ENCODE results near the gene PCNX3. TPM values are rescaled to one million over a fixed set of nuclear protein-coding genes. Genes with fewer than 3 reads are reported as not detected.

PCNX3 gene
- polyA plus RNA-seq, 1 experiment, result 9.7 TPM

- Histone ChIP-seq H3K27ac (ENCODE audit: low read depth, low read length) (no peak overlapping the region), H3K27me3 (ENCODE audit: control insufficient read depth, insufficient read depth, low read length) (no peaks in the 10 kb centered on the region), H3K9me3 (ENCODE audit: control insufficient read depth, insufficient read depth, low read length) (peaks cover 4% of the 10 kb centered on the region; the same call in 1 of the 2 replicates), H3K4me3 (ENCODE audit: low read depth, low read length) (no peak overlapping the region)
- TF ChIP-seq CTCF (IDR thresholded peaks at IDR 0.05; ENCODE audit: low read depth, low read length), result no peak
- no peak for DNase-seq (ENCODE audit: low read depth, low spot score)
- ChIA-PET POLR2A (no interaction called here), CTCF (no interaction called here)
Measured at GRCh38 chr11:65641297-65642013, 25.9 kb downstream of the PCNX3 start.

GRCh38 chr11:65642014-65642671 is 26.6 kb downstream of the PCNX3 start:
- TF ChIP-seq CTCF (IDR thresholded peaks at IDR 0.05; ENCODE audit: low read depth, low read length), result no peak
- ChIA-PET POLR2A (interaction anchor here (1.7 kb wide), 1 partner anchor 27 kb away, joined by 5 read pairs; the partner anchor contains the start of gene PCNX3), CTCF (no interaction called here)
- Histone ChIP-seq H3K27me3 (ENCODE audit: control insufficient read depth, insufficient read depth, low read length) (no peaks in the 10 kb centered on the region), H3K9me3 (ENCODE audit: control insufficient read depth, insufficient read depth, low read length) (peaks cover 8% of the 10 kb centered on the region; the same call in 1 of the 2 replicates), H3K4me3 (ENCODE audit: low read depth, low read length) (no peak overlapping the region), H3K27ac (ENCODE audit: low read depth, low read length) (no peak overlapping the region)
- no peak for DNase-seq (ENCODE audit: low read depth, low spot score)

GRCh38 chr11:65643971-65644370 is 28.4 kb downstream of the PCNX3 start:
- ChIA-PET CTCF (interaction anchor here (1.0 kb wide), 1 partner anchor 9 kb away, joined by 3 read pairs; no protein-coding TSS in a partner anchor), POLR2A (interaction anchor here (1.5 kb wide), 1 partner anchor 19 kb away, joined by 4 read pairs; the partner anchor contains the start of gene RELA)
- DNase-seq (ENCODE audit: low read depth, low spot score), result no peak
- H3K9me3 ChIP-seq (ENCODE audit: control insufficient read depth, insufficient read depth, low read length), result peaks cover 8% of the 10 kb centered on the region; the same call in 1 of the 2 replicates
- H3K27me3 ChIP-seq (ENCODE audit: control insufficient read depth, insufficient read depth, low read length), result no peaks in the 10 kb centered on the region
- no peak overlapping the region for H3K27ac ChIP-seq (ENCODE audit: low read depth, low read length)
- TF ChIP-seq CTCF (IDR thresholded peaks at IDR 0.05; ENCODE audit: low read depth, low read length), result no peak
- H3K4me3 ChIP-seq (ENCODE audit: low read depth, low read length), result no peak overlapping the region

- Histone ChIP-seq H3K9me3 (ENCODE audit: control insufficient read depth, insufficient read depth, low read length) (peaks cover 8% of the 10 kb centered on the region; the same call in 1 of the 2 replicates), H3K4me3 (ENCODE audit: low read depth, low read length) (no peak overlapping the region), H3K27ac (ENCODE audit: low read depth, low read length) (no peak overlapping the region), H3K27me3 (ENCODE audit: control insufficient read depth, insufficient read depth, low read length) (no peaks in the 10 kb centered on the region)
- CTCF ChIA-PET, result no interaction called here
- no peak for DNase-seq (ENCODE audit: low read depth, low spot score)
- no peak for TF ChIP-seq CTCF (IDR thresholded peaks at IDR 0.05; ENCODE audit: low read depth, low read length)
- POLR2A ChIA-PET, result interaction anchor here (0.5 to 1.1 kb wide), 2 partner anchors 126 to 214 kb away, joined by 3 read pairs; no protein-coding TSS in a partner anchor
Measured at GRCh38 chr11:65644837-65645236, 29.3 kb downstream of the PCNX3 start.

- H3K27me3 ChIP-seq (ENCODE audit: control insufficient read depth, insufficient read depth, low read length), result no peaks in the 10 kb centered on the region
- H3K4me3 ChIP-seq (ENCODE audit: low read depth, low read length), result no peak overlapping the region
- TF ChIP-seq CTCF (IDR thresholded peaks at IDR 0.05; ENCODE audit: low read depth, low read length), result no peak
- POLR2A ChIA-PET, result interaction anchor here (0.7 to 1.5 kb wide), 3 partner anchors 8 to 213 kb away, joined by 3 to 4 read pairs (median 3); partner anchors contain the start of genes PCNX3 and SIPA1
- H3K27ac ChIP-seq (ENCODE audit: low read depth, low read length), result no peak overlapping the region
- DNase-seq (ENCODE audit: low read depth, low spot score), result no peak
- peaks cover 8% of the 10 kb centered on the region; the same call in 1 of the 2 replicates for H3K9me3 ChIP-seq (ENCODE audit: control insufficient read depth, insufficient read depth, low read length)
- CTCF ChIA-PET, result no interaction called here
Measured at GRCh38 chr11:65645710-65646109, 30.1 kb downstream of the PCNX3 start.

All from AG04450 (cell line).